Neural crest cell (in vitro differentiated cells): ENCODE data around the gene MTRF1L. TPM values are rescaled to one million over a fixed set of nuclear protein-coding genes. Genes with fewer than 3 reads are reported as not detected.
A peak's percentile ranks its signal among the peaks of the same experiment; 100 is the strongest.

Source experiments
- DNase-seq: peaks from one replicate; pipeline ENCODE4 v3.0.0; 2021; ENCODE audit warnings: low read depth, mixed read lengths, low spot score
- H3K27ac Mint-ChIP-seq: one replicate; pipeline ENCODE4 v1.8.0; 2021; ENCODE audit warnings: mild to moderate bottlenecking, mixed read lengths; ENCODE audit not compliant: unreplicated experiment
- H3K27me3 Mint-ChIP-seq: 2 replicates; pipeline ENCODE4 v1.8.0; 2021; ENCODE audit warnings: low read depth, mild to moderate bottlenecking, mixed read lengths
- H3K36me3 Mint-ChIP-seq: 2 replicates; pipeline ENCODE4 v1.8.0; 2021; ENCODE audit warnings: low read depth, mild to moderate bottlenecking, mixed read lengths
- H3K4me1 Mint-ChIP-seq: 2 replicates; pipeline ENCODE4 v1.8.0; 2021; ENCODE audit warnings: mixed read lengths
- H3K4me3 Mint-ChIP-seq: one replicate; pipeline ENCODE4 v1.8.0; 2021; ENCODE audit warnings: mild to moderate bottlenecking, mixed read lengths
- H3K9me3 Mint-ChIP-seq: 2 replicates; pipeline ENCODE4 v1.8.0; 2021; ENCODE audit warnings: mixed read lengths
- CTCF ChIP-seq: fragments of 200-600 bp; sonication (generic); conservative IDR thresholded peaks from 2 replicates; pipeline ENCODE4 v1.5.0; 2021; ENCODE audit warnings: antibody characterized with exemption, mild to moderate bottlenecking
- total RNA-seq: library from RNA; stranded (reverse); gene quantifications from 2 replicates; pipeline ENCODE4 v1.2.1, GENCODE V29; 2021

MTRF1L gene
- total RNA-seq, 1 donor from 2014 or later: 23.2 TPM

- no peaks in the 10 kb centered on the region for H3K4me1 Mint-ChIP-seq
- no peak overlapping the region for H3K27ac Mint-ChIP-seq
- no peaks in the 10 kb centered on the region for H3K27me3 Mint-ChIP-seq
- H3K36me3 Mint-ChIP-seq: no peaks in the 10 kb centered on the region
- H3K9me3 Mint-ChIP-seq: no peaks in the 10 kb centered on the region
- peak; percentile 19 for DNase-seq
- TF ChIP-seq CTCF: peak; percentile 84
- no peak overlapping the region for H3K4me3 Mint-ChIP-seq
These were observed 21.6 kb upstream of the MTRF1L start for GRCh38 chr6:153023977-153024708.

- no peaks in the 10 kb centered on the region for H3K9me3 Mint-ChIP-seq
- no peaks in the 10 kb centered on the region for H3K4me1 Mint-ChIP-seq
- H3K4me3 Mint-ChIP-seq: no peak overlapping the region
- no peaks in the 10 kb centered on the region for H3K27me3 Mint-ChIP-seq
- TF ChIP-seq CTCF: no peak
- H3K36me3 Mint-ChIP-seq: no peaks in the 10 kb centered on the region
- no peak for DNase-seq
- H3K27ac Mint-ChIP-seq: no peak overlapping the region
These were observed 15.8 kb upstream of the MTRF1L start for GRCh38 chr6:153018355-153018754.

GRCh38 chr6:153016846-153017245, 14.3 kb upstream of the MTRF1L start:
- no peak for TF ChIP-seq CTCF
- no peak for DNase-seq
- Mint-ChIP-seq H3K4me3 (no peak overlapping the region), H3K9me3 (no peaks in the 10 kb centered on the region), H3K36me3 (no peaks in the 10 kb centered on the region), H3K4me1 (no peaks in the 10 kb centered on the region), H3K27me3 (no peaks in the 10 kb centered on the region), H3K27ac (no peak overlapping the region)

- H3K36me3 Mint-ChIP-seq: no peaks in the 10 kb centered on the region
- H3K27ac Mint-ChIP-seq: no peak overlapping the region
- H3K4me3 Mint-ChIP-seq: no peak overlapping the region
- no peak for TF ChIP-seq CTCF
- H3K4me1 Mint-ChIP-seq: no peaks in the 10 kb centered on the region
- no peaks in the 10 kb centered on the region for H3K9me3 Mint-ChIP-seq
- no peaks in the 10 kb centered on the region for H3K27me3 Mint-ChIP-seq
- no peak for DNase-seq
These were observed 12.7 kb upstream of the MTRF1L start for GRCh38 chr6:153015094-153015640.

GRCh38 chr6:153013438-153013837, 10.9 kb upstream of the MTRF1L start:
- TF ChIP-seq CTCF: no peak
- Mint-ChIP-seq H3K36me3 (no peaks in the 10 kb centered on the region), H3K9me3 (no peaks in the 10 kb centered on the region), H3K4me3 (no peak overlapping the region), H3K4me1 (no peaks in the 10 kb centered on the region), H3K27me3 (no peaks in the 10 kb centered on the region), H3K27ac (no peak overlapping the region)
- no peak for DNase-seq
